Neural progenitor cell (in vitro differentiated cells): ENCODE data around the gene RELT. TPM values are rescaled to one million over a fixed set of nuclear protein-coding genes. Genes with fewer than 3 reads are reported as not detected.

Experiments used
- DNase-seq: peaks from one replicate; pipeline ENCODE4 v3.0.0-alpha.2; 2016; ENCODE audit warnings: low spot score
- H2AFZ ChIP-seq: fragments of 200-600 bp; sonication (generic); replicated peaks from 2 replicates; pipeline ENCODE4 v1.6.1; 2016; ENCODE audit warnings: antibody characterized with exemption
- H3F3A ChIP-seq: fragments of 200-600 bp; sonication (generic); 2 replicates; pipeline ENCODE4 v1.6.1; 2016; ENCODE audit warnings: antibody characterized with exemption, low read depth
- H3K27ac ChIP-seq: fragments of 200-600 bp; sonication (generic); 2 replicates; pipeline ENCODE4 v1.5.1; 2016; ENCODE audit warnings: mild to moderate bottlenecking
- H3K27me3 ChIP-seq: fragments of 200-600 bp; sonication (generic); 2 replicates; pipeline ENCODE4 v1.6.1; 2016; ENCODE audit warnings: mild to moderate bottlenecking, moderate library complexity
- H3K36me3 ChIP-seq: fragments of 200-600 bp; sonication (generic); 2 replicates; pipeline ENCODE4 v1.5.1; 2016
- H3K4me1 ChIP-seq: fragments of 200-600 bp; sonication (generic); 2 replicates; pipeline ENCODE4 v1.6.1; 2016; ENCODE audit warnings: mixed run types
- H3K4me2 ChIP-seq: fragments of 200-600 bp; sonication (generic); 2 replicates; pipeline ENCODE4 v1.6.1; 2016
- H3K4me3 ChIP-seq: fragments of 200-600 bp; sonication (generic); 2 replicates; pipeline ENCODE4 v1.5.1; 2016
- H3K79me2 ChIP-seq: fragments of 200-600 bp; sonication (generic); 2 replicates; pipeline ENCODE4 v1.6.1; 2016; ENCODE audit warnings: low read depth
- H3K9ac ChIP-seq: fragments of 200-600 bp; sonication (generic); 2 replicates; pipeline ENCODE4 v1.6.1; 2016
- H3K9me3 ChIP-seq: fragments of 200-600 bp; sonication (generic); 2 replicates; pipeline ENCODE4 v1.5.1; 2016; ENCODE audit warnings: low read depth
- H4K20me1 ChIP-seq: fragments of 200-600 bp; sonication (generic); 2 replicates; pipeline ENCODE4 v1.6.1; 2016; ENCODE audit warnings: low read depth
- H3K27ac Mint-ChIP-seq: 3 replicates; pipeline ENCODE4 v1.8.0; 2021; ENCODE audit warnings: mixed read lengths
- H3K27me3 Mint-ChIP-seq: 2 replicates; pipeline ENCODE4 v1.8.0; 2022; ENCODE audit warnings: low read depth, mild to moderate bottlenecking, inconsistent platforms, moderate library complexity, mixed read lengths; ENCODE audit not compliant: insufficient read depth
- H3K36me3 Mint-ChIP-seq: 3 replicates; pipeline ENCODE4 v1.8.0; 2021; ENCODE audit warnings: mixed read lengths
- H3K4me1 Mint-ChIP-seq: 3 replicates; pipeline ENCODE4 v1.8.0; 2021; ENCODE audit warnings: mixed read lengths
- H3K4me3 Mint-ChIP-seq: 3 replicates; pipeline ENCODE4 v1.8.0; 2021; ENCODE audit warnings: mild to moderate bottlenecking, moderate library complexity, mixed read lengths
- H3K9me3 Mint-ChIP-seq: 3 replicates; pipeline ENCODE4 v1.8.0; 2020; ENCODE audit warnings: mixed read lengths
- CTCF ChIP-seq: fragments of 200-600 bp; sonication (generic); IDR thresholded peaks from 2 replicates; pipeline ENCODE4 v1.5.1; 2017; ENCODE audit warnings: antibody characterized with exemption, mild to moderate bottlenecking
- EZH2 ChIP-seq: fragments of 200-600 bp; sonication (generic); IDR thresholded peaks from 2 replicates; pipeline ENCODE4 v1.6.1; 2017; ENCODE audit warnings: antibody characterized with exemption, mild to moderate bottlenecking, moderate library complexity
- EZH2phosphoT487 ChIP-seq: fragments of 200-600 bp; sonication (generic); IDR thresholded peaks from 2 replicates; pipeline ENCODE4 v1.6.1; 2017; ENCODE audit warnings: antibody characterized with exemption
- total RNA-seq: library from RNA; depleted of rRNA; stranded (reverse); fragments of >200 nt; gene quantifications from 2 replicates; pipeline ENCODE4 v1.2.3, GENCODE V29; 2015; ENCODE audit warnings: low replicate concordance

RELT gene
- total RNA-seq, 1 donor from 2014 or later = 5.4 TPM

GRCh38 chr11:73398721-73399120, 22.5 kb downstream of the RELT start:
- H3K27ac ChIP-seq = no peak overlapping the region

DNA sequence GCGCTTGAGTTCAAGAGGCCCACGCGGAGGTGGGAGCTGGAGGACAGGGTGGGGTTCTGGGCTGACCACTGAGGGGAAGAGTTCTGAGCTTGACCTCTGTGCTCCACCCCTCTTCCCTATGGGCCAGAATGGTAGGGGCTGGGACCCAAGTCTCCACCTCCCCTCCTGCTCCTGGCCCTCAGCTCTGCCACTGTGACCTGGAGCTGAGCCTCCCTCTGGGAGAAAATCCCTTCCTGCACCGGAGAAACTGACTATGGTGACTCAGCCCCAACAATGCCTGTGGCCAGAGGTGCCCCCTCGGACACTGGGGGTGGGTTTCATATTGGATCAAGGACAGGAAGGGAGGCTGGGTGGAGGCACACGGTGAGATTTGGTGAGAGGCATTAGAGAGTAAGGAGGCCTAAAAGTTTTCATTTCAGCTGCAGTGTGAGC, 23.0 kb downstream of the RELT start:
- H3K9me3 ChIP-seq = no peaks in the 10 kb centered on the region
- no peak overlapping the region for H3K4me3 ChIP-seq
- no peaks in the 10 kb centered on the region for H3K79me2 ChIP-seq
- no peaks in the 10 kb centered on the region for H3K27me3 ChIP-seq
- H3K9me3 Mint-ChIP-seq = no peaks in the 10 kb centered on the region
- TF ChIP-seq EZH2phosphoT487 = no peak
- no peak for TF ChIP-seq EZH2
- no peak for TF ChIP-seq CTCF
- H3K27me3 Mint-ChIP-seq = peaks cover 7% of the 10 kb centered on the region
- H3K27ac Mint-ChIP-seq = peak overlapping the region; percentile 49
- H3K4me1 Mint-ChIP-seq = peaks cover 13% of the 10 kb centered on the region
- H3K4me3 Mint-ChIP-seq = no peak overlapping the region
- H3K36me3 ChIP-seq = no peaks in the 10 kb centered on the region
- H3K4me1 ChIP-seq = peaks cover 15% of the 10 kb centered on the region
- peaks cover 17% of the 10 kb centered on the region for H4K20me1 ChIP-seq
- DNase-seq = no peak
- no peak overlapping the region for H3K27ac ChIP-seq
- peaks cover 19% of the 10 kb centered on the region for H3F3A ChIP-seq
- peaks cover 4% of the 10 kb centered on the region for H3K36me3 Mint-ChIP-seq
- H3K9ac ChIP-seq = no peak overlapping the region
- H2AFZ ChIP-seq = no peak overlapping the region
- no peak overlapping the region for H3K4me2 ChIP-seq

More at GRCh38 chr11:73398721-73399120, 22.5 kb downstream of the RELT start:
- no peak overlapping the region for H3K9ac ChIP-seq
- H4K20me1 ChIP-seq = peaks cover 17% of the 10 kb centered on the region
- no peak for DNase-seq
- Mint-ChIP-seq H3K4me3 (no peak overlapping the region), H3K36me3 (peaks cover 4% of the 10 kb centered on the region), H3K27me3 (peaks cover 7% of the 10 kb centered on the region), H3K9me3 (no peaks in the 10 kb centered on the region), H3K4me1 (peaks cover 13% of the 10 kb centered on the region), H3K27ac (peak overlapping the region; percentile 49)
- no peaks in the 10 kb centered on the region for H3K79me2 ChIP-seq
- H3K36me3 ChIP-seq = no peaks in the 10 kb centered on the region
- TF ChIP-seq EZH2 (no peak), CTCF (no peak), EZH2phosphoT487 (no peak)
- H3K4me1 ChIP-seq = peaks cover 15% of the 10 kb centered on the region
- no peak overlapping the region for H2AFZ ChIP-seq
- no peak overlapping the region for H3K4me2 ChIP-seq
- H3K4me3 ChIP-seq = no peak overlapping the region
- H3K9me3 ChIP-seq = no peaks in the 10 kb centered on the region
- H3K27me3 ChIP-seq = no peaks in the 10 kb centered on the region
- H3F3A ChIP-seq = peaks cover 17% of the 10 kb centered on the region

- Histone ChIP-seq H3K27me3 (no peaks in the 10 kb centered on the region), H3K4me2 (no peak overlapping the region), H3K4me3 (no peak overlapping the region), H3K4me1 (peaks cover 15% of the 10 kb centered on the region), H3K79me2 (no peaks in the 10 kb centered on the region), H3K27ac (no peak overlapping the region), H3F3A (peaks cover 19% of the 10 kb centered on the region), H4K20me1 (peaks cover 17% of the 10 kb centered on the region), H2AFZ (no peak overlapping the region), H3K9ac (no peak overlapping the region), H3K36me3 (no peaks in the 10 kb centered on the region), H3K9me3 (no peaks in the 10 kb centered on the region)
- Mint-ChIP-seq H3K4me3 (no peak overlapping the region), H3K4me1 (peaks cover 13% of the 10 kb centered on the region), H3K36me3 (peaks cover 4% of the 10 kb centered on the region), H3K9me3 (no peaks in the 10 kb centered on the region), H3K27me3 (peaks cover 7% of the 10 kb centered on the region), H3K27ac (peak overlapping the region; percentile 49)
- TF ChIP-seq EZH2phosphoT487 (no peak), CTCF (no peak), EZH2 (no peak)
- DNase-seq = no peak
These were observed 23.4 kb downstream of the RELT start for GRCh38 chr11:73399636-73400035.
